Neural progenitor cell (in vitro differentiated cells): ENCODE measurements around the gene LYPD5.

Experiments used
- CTCF ChIP-seq: fragments of 200-600 bp; sonication (generic); IDR thresholded peaks from 2 replicates; pipeline ENCODE4 v1.5.1; 2017; ENCODE audit warnings: antibody characterized with exemption, mild to moderate bottlenecking
- EZH2 ChIP-seq: fragments of 200-600 bp; sonication (generic); IDR thresholded peaks from 2 replicates; pipeline ENCODE4 v1.6.1; 2017; ENCODE audit warnings: antibody characterized with exemption, mild to moderate bottlenecking, moderate library complexity
- EZH2phosphoT487 ChIP-seq: fragments of 200-600 bp; sonication (generic); IDR thresholded peaks from 2 replicates; pipeline ENCODE4 v1.6.1; 2017; ENCODE audit warnings: antibody characterized with exemption

GRCh38 chr19:43754253-43754502 lies 48.1 kb downstream of the LYPD5 start:
- TF ChIP-seq CTCF = no peak
- no peak for TF ChIP-seq EZH2
- TF ChIP-seq EZH2phosphoT487 = no peak
